Left hindlimb (tissue), 1 donor: ENCODE data around the gene TULP4.
A peak's percentile ranks its signal among the peaks of the same experiment; 100 is the strongest.

Source experiments
- DNase-seq: peaks from one replicate; pipeline ENCODE4 v3.0.0-alpha.2; 2018

The TULP4 gene, protein sequence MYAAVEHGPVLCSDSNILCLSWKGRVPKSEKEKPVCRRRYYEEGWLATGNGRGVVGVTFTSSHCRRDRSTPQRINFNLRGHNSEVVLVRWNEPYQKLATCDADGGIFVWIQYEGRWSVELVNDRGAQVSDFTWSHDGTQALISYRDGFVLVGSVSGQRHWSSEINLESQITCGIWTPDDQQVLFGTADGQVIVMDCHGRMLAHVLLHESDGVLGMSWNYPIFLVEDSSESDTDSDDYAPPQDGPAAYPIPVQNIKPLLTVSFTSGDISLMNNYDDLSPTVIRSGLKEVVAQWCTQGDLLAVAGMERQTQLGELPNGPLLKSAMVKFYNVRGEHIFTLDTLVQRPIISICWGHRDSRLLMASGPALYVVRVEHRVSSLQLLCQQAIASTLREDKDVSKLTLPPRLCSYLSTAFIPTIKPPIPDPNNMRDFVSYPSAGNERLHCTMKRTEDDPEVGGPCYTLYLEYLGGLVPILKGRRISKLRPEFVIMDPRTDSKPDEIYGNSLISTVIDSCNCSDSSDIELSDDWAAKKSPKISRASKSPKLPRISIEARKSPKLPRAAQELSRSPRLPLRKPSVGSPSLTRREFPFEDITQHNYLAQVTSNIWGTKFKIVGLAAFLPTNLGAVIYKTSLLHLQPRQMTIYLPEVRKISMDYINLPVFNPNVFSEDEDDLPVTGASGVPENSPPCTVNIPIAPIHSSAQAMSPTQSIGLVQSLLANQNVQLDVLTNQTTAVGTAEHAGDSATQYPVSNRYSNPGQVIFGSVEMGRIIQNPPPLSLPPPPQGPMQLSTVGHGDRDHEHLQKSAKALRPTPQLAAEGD (N-terminal part only)

DNA sequence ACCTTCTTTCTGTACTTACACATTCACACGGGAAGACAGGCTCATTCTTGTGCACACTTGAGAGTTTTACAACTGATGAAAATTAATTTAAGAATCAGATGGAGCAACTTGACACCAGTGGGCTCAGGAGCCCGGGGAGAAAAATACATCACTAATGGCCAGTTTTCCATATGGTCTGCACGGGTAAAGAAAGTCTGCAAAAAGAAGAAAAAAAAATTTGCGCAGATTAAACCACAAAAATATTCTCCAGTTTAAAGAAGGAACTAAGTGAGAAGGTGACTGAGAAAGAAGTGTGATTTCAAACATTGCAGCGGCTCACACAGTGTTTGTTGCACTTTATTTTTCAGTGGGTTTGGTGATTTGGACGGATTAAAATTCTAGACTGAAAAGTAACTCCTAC, at the start of gene TULP4:
TSS of gene TULP4 (plus strand) at position 301 of the 400 bp plus-strand sequence. CDS start 1,552 bp downstream, outside the sequence.
- DNase-seq: no peak

GRCh38 chr6:158262755-158263154, 49.5 kb upstream of the TULP4 start:
- no peak for DNase-seq

DNA sequence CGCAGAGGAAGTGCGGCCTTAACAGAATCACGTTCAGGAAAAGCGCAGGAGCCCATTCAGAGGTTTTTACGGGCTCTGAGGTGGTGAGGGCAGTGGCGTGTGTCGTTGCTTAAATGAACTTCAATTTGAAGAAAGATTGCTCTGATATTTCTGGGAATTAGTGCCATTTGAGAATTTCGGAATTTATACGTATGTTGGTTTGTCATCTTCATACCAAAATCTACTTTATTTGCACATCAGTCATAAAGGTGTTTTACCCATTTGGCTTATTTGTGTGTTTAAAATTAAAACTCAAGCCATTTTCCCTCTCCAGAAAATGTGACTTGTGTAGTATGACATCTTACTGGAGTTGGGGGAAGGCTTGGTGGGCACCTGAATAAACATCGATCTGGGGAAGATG, 48.1 kb upstream of the TULP4 start:
- no peak for DNase-seq

- no peak for DNase-seq
These were observed 46.1 kb upstream of the TULP4 start for GRCh38 chr6:158266131-158266530.

DNA sequence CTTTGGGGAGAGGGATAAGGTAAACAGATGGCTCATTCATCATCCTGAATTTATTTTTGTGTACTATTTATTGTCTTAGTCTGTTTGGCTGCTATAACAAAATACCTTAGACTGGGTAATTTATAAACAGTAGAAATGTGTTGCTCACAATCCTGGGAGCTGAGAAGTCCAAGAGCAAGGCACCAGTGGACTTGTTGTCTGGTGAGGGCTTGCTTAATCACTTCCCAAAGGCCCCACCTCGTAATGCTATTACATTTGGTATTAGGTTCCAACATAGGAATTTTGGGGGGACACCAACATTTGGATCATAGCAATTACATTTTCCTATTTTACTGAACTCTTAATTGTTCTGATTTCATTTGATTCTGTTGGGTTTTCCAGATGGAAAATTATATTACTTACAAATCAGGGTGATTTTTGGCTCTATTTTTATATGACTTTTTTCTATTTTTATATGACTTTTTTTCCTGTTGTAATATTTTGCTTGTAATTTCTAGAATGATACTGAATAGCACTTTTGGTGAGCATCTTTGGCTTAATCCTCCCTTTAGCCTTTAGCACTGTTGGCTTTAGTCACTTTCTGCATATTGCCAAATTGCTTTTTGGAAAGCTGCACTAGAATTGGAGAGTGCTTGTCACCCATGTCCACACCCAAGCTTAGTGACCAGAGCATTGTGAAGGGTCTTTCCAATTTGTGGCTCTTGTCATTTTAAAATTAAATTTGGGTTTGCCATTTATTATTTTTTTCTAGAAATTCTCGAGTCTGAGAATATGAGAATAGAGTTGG, 43.7 kb upstream of the TULP4 start:
- DNase-seq: no peak

DNA sequence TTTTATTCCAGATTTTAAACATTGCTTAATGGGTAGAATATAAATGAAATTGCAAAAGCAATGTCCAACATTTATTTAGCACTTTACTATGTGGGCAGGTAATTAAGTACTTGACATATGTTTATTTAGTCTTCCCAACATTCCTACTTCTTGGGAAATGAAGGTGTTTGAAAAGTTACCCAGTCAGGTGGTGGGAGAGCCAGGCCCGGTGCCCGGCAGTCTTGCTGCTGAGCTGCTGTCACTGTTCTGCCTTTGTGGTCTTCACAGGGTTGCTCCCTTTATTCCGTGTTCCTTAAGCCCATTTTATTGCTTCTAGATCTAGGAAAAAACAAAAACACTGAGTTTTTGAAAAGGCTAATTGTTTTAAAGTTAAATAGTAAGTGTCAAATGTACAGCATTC, 42.6 kb upstream of the TULP4 start:
- no peak for DNase-seq

DNA sequence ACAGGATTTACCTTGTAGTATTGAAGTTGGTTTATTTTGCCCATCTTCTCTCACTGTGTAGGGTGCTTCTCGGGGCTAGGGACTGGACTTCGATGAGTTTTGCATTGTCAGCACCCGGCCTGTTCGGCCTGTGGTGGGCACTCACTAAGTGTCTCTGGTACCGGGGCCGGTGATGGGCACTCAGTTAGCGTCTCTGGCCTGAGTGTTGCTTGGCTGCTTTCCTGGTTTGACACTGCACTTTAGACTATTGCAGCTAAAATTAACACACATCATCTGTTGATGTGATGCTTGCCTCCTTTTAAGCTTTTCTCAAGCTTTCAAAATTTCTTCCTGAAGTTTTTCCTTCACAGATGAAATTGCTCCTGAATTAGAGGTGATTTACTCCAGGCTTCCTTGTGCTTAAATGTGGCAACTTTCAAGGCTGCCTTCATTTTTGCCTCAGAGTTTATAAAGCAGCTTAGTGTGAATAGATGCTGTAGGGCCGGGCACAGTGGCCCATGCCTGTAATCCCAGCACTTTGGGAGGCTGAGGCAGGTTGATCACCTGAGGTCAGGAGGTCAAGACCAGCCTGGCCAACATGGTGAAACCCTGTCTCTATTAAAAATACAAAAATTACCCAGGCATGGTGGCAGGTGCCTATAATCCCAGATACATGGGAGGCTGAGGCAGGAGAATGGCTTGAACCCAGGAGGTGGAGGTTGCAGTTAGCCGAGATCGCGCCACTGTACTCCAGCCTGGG, 41.7 kb upstream of the TULP4 start:
- DNase-seq: no peak

- no peak for DNase-seq
These were observed 39.9 kb upstream of the TULP4 start for GRCh38 chr6:158272324-158272723.

DNA sequence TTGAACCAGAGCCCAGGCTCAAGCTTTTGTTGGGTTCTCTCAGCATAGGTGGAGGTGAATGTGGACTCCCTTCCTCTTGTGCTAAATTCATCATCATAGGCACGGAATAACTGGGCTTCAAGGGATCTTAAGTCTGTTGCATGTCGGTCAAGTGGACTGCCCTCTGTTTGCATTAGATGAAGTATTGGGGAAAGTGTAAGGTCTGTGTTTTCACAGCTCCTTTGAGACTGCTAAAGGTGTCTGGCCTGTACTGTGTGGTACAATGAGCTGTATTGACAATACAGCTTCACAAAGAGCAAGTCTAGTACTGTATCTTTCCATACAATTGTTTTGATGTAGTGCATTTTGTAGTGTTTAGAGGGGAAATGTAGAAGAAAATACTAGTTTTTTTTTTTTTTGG, 34.3 kb upstream of the TULP4 start:
- DNase-seq: no peak

DNA sequence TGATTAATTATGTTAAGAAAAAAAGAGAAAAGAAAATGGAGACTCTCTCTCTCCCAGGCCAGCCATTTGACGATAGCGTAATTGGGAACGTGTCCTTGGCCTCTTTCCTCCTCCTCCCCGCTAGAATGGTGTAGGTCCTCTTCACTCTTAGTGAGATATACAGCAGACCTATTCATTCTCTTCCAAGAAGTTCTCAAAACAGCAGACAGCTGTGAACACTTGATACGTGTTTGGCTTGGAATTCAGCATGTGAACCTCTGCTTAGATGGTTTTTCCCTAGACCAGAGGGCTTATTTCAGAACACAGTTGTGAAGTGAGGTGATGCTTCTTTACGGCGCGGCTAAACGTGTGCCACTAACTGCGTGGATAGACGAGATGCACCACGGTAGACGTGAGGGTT, 32.6 kb upstream of the TULP4 start:
- DNase-seq: peak; percentile 52

GRCh38 chr6:158283304-158283980, 28.8 kb upstream of the TULP4 start:
- no peak for DNase-seq

DNA sequence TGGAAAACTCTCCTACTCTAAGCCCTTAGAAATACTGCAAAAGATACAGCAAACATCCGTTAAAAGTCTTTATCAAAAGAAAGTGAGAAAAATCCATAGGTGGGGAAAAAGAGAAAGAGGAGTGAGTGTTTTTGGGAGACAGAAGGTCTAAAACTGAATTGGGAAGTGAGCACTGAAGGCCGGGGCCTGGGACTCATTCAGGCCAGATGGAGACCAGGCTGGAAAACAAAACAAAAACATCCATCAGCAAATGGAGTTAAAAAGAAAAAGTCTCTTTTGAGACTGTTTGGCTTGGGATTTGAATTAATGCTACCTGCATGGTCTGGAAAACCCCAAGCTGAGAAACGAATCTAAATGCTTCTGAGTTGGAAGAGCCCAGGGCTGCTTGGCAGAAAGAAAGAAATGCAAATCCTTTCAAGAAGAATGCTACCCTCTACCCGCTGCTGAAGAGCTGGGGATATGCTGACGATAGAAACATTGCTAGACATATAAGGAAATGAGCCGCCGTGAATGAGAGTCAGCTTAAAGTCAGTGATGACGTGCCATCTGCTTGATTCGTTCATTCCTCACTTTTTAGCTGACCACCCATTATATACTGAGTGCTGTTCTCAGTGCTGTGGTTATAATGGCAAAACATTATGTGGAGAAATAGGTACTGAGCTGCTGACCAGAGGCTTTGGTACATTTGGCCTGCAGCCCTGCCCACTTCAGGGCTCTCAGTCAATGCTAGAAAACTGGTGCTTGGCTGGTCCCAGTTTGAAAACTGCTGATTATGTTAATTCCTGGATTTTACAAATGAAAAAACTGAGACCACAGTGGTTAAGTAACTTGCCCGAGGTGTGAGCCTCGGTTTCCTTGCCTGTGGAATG, 28.0 kb upstream of the TULP4 start:
- peak; percentile 64 for DNase-seq

DNA sequence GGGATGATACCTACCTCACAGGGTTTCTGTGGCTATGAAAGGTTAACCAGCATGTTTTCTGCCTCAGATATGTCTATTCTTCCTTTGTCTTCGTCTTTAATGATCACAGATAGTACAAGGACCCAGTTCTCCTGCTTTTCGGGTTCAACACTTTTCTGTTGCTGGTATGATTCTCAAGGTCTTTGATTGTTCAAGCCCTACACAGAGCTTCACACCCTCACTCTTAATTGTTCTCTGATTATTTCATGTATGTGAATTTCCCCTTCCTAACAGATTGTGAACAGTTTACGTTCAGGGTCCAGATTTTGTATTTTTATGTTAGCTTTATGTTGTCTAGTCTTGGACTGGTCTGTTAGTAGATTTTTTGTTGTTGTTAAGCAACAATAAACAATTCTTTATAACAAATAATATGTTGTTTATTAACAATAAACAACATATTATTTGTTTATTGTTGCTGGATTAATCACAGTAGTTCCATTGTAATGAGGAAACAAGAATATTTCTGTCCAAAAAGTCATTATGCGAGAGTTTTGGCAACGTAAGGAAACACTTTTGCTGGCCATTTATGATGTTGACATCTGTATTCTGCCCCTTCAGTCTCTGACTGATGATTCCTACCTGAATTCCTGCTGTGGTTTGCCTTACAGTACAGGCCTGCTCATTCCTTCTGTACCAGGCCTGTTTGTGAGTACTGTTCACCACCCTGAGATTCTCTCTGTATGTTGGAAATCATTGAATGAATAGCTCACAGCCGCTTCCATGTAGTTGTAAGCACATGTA, 27.2 kb upstream of the TULP4 start:
- no peak for DNase-seq

- DNase-seq: peak; percentile 51
These were observed 26.6 kb upstream of the TULP4 start for GRCh38 chr6:158285656-158286021.

GRCh38 chr6:158286413-158286812, 25.9 kb upstream of the TULP4 start:
- no peak for DNase-seq

DNA sequence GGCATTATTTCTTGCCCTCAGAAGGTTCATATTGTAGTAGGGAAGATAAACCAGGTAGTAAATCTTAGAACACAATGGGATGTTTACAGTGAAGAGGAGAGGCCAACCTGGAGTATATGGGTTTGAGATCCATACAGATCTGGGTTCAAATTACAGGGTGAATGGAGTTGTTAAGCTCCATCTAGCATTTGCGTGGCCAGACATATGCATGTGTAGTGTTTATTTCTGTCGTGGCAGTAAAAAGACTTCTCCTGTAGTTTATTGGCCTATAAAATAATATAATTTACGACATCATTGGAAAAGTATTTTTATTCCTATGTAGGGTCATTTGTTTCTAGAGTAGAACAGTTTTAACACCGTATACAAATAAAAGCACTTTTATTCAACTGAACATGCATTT, 25.2 kb upstream of the TULP4 start:
- DNase-seq: no peak

GRCh38 chr6:158290040-158290439, 22.2 kb upstream of the TULP4 start:
- DNase-seq: no peak

DNA sequence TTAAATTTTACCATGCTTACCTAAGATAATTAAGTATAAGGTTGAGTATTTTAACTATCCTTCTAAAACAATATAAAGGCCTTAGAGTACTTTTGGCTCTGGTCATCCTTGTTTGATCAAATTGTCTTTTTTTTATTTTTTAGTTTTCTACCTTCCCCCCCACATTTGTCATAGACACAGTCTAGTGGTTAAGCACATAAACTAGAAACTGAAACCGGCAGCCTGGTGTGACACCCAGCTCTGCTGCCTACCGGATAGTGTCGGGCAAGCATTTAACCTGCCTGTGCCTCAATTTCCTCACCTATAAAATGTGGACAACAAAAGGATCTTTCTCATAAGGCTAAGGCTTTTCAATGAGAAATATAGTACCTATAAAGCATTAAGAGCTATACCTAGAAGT, 21.6 kb upstream of the TULP4 start:
- no peak for DNase-seq

DNA sequence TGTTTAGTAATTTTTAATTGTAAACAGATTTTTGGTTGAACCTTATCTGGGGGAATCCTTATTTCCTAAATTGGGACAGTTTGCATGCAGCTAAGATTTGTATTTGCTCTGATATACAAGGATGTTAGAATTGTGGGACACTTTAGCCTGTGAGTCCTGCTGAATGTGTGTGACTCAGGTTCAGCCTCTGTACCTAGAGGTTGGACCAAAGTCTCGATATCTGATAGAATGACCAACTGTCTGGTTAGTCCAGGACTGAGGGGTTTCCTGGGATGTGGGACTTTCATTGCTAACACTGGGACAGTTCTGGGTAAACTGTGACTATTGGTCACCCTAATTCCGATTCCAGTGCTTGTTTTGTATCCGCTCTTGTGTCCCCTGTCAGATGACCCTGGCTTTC, 20.2 kb upstream of the TULP4 start:
- DNase-seq: no peak

DNA sequence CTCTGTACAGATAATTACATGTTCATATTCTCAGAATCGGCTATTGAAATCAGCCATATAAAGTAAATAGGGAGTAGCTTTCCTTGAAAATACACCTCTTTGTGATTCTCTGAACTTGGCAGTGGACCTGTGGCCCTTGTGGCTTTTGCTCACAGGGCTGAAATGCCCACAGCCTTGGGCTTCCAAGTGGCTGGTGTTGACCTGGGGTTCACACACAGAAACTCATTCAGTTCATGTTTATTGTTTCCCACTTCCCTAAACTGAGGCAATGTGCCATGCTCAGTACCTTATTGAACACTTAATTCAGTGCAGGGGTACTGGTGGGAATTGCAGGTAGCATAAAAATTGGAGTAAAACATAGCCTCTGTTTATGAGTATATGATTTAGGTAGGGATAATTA, 19.1 kb upstream of the TULP4 start:
- DNase-seq: no peak
